Fibroblast of mammary gland (primary cell): Measurements from ENCODE around the gene ENTR1.

Source experiments
- DNase-seq: peaks from one replicate; pipeline ENCODE4 v3.0.0-alpha.2; 2010; ENCODE audit warnings: low read depth
- H3K4me3 ChIP-seq: 2 replicates; pipeline ENCODE4 v1.5.1; 2011; ENCODE audit warnings: low read depth, mild to moderate bottlenecking, low read length, moderate library complexity; ENCODE audit not compliant: control insufficient read depth
- TF ChIP-seq, protein P1 (sequence below): conservative IDR thresholded peaks from 2 replicates; pipeline ENCODE4 v1.5.1; 2011; ENCODE audit warnings: low read depth, low read length, inconsistent platforms; ENCODE audit not compliant: control insufficient read depth, insufficient read depth

Gene ENTR1

DNA sequence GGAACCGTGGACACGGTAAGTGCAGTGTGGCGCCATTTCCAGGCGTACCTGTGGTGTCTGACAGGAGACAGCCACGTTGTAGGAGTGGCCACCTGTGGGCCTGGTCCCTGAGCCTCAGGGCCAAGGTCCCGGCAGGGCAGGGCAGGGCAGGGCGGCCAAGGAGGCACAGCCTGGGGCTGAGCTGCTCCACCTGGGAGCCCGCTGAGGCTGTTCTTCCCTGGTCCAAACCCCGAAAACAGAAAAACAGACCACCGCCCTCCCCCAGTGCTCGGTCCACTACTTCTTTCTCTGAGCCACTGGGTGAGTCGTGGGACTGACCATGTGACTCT is 8.6 kb upstream of the ENTR1 start:
- TF ChIP-seq, protein P1, sequence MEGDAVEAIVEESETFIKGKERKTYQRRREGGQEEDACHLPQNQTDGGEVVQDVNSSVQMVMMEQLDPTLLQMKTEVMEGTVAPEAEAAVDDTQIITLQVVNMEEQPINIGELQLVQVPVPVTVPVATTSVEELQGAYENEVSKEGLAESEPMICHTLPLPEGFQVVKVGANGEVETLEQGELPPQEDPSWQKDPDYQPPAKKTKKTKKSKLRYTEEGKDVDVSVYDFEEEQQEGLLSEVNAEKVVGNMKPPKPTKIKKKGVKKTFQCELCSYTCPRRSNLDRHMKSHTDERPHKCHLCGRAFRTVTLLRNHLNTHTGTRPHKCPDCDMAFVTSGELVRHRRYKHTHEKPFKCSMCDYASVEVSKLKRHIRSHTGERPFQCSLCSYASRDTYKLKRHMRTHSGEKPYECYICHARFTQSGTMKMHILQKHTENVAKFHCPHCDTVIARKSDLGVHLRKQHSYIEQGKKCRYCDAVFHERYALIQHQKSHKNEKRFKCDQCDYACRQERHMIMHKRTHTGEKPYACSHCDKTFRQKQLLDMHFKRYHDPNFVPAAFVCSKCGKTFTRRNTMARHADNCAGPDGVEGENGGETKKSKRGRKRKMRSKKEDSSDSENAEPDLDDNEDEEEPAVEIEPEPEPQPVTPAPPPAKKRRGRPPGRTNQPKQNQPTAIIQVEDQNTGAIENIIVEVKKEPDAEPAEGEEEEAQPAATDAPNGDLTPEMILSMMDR, result no peak
- no peak overlapping the region for H3K4me3 ChIP-seq
- no peak for DNase-seq

DNA sequence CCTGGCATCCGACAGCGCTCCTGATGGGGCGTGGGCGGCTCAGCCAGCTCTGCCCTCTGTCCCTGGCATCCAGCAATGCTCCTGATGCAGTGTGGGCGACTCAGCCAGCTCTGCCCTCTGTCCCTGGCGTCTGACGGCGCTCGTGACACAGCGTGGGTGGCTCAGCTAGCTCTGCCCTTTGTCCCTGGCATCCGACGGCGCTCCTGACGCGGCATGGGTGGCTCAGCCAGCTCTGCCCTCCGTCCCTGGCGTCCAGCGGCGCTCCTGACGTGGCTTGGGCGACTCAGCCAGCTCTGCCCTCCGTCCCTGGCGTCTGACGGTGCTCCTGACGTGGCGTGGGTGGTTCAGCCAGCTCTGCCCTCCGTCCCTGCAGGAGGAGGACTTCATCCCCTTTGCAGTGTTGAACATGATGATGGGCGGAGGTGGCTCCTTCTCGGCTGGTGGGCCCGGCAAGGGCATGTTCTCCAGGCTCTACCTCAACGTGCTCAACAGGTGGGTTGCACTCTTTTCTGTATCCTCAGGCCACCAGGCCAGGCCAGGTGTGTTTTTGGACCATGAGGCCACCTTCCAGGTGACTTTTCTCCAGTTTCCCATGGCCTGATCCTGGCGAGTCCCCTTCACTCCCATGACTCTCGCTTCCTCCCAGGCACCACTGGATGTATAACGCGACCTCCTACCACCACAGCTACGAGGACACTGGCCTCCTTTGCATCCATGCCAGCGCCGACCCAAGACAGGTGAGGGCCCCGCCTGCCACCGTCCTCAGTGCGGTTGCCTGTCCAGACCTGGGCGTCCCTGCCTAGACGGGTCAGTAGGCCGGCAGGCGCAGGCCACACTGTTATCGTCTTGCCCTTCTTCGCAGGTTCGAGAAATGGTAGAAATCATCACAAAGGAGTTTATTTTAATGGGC is 8.0 kb upstream of the ENTR1 start:
- no peak overlapping the region for H3K4me3 ChIP-seq
- no peak for DNase-seq
- TF ChIP-seq, protein P1, result no peak

DNA sequence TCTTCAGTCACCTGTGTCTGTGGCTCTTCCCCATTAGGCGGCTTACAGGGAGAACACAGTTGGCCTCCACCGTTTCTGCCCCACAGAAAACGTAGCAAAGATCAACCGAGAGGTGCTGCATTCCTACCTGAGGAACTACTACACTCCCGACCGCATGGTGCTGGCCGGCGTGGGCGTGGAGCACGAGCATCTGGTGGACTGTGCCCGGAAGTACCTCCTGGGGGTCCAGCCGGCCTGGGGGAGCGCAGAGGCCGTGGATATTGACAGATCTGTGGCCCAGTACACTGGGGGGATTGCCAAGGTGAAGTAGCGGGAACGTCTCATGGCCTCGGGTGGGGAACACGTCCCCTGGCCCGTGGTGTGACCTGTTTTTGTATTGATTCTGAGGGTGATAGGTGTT is 6.5 kb upstream of the ENTR1 start:
- H3K4me3 ChIP-seq, result no peak overlapping the region
- TF ChIP-seq, protein P1, result no peak
- no peak for DNase-seq

DNA sequence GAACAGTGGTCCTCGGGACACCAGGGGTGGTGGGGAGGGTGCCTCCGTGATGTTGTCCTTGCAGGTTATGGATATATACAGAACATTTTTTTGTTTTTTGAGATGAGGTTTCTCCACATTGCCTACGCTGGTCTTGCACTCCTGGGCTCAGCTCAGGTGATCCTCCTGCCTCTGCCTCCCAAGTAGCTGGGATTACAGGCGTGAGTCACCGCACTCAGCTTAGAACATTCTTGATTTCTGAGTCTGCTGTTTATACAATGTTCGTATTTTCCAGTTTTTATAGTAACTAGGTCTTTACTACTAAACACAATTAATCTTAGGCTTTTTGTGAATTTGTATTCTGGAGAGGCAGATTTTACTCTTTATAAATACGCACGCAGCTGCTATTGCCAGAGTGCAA is 6.0 kb upstream of the ENTR1 start:
- TF ChIP-seq, protein P1, result no peak
- peak; percentile 38 for DNase-seq
- no peak overlapping the region for H3K4me3 ChIP-seq

DNA sequence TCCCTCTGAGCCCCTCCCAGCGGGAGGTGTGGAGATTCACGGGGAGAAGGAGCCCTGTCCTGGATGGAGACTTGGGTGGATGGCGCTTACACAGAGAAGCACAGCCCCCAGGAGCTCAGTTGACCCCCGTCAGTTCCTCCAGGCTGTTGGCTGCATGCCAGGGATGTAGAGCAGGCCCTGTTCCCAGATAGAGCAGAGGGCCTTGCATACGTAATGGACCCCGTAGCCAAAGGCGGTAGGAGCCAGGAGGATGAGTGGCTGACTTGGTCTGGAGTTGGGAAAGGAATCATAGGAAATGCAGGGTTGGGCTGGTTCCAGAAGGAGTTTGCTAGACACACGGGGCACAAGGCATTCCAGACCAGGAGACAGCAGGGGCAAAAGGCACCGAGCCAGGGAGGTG is 2.5 kb upstream of the ENTR1 start:
- TF ChIP-seq, protein P1, result no peak

DNA sequence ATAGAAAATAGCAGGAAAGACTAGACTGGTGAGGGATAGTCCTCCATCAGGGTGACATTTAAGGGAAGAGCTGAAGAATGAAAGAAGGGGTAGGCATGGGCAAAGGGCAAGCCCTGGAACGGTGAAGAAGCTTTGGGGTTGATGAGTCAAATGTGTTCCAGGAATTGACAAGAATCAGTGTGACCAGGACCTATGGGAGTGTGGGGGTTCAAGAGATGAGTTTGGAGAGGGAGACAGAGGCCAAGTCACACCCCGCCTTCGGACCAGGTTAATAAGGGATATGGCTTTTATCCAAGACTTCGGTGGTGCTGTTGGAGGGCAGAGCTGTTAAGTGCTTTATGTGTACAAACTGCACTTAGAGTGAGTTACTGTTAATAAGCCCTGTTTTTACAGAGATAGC is 964 bp upstream of the ENTR1 start:
- TF ChIP-seq, protein P1, result no peak
- peak; percentile 22 for DNase-seq
- H3K4me3 ChIP-seq, result peak overlapping the region; percentile 94

More for the DNA sequence above, 2.5 kb upstream of the ENTR1 start:
- no peak overlapping the region for H3K4me3 ChIP-seq
- DNase-seq, result peak; percentile 53
